ENCODE measurements around the gene SMG9.

DNA sequence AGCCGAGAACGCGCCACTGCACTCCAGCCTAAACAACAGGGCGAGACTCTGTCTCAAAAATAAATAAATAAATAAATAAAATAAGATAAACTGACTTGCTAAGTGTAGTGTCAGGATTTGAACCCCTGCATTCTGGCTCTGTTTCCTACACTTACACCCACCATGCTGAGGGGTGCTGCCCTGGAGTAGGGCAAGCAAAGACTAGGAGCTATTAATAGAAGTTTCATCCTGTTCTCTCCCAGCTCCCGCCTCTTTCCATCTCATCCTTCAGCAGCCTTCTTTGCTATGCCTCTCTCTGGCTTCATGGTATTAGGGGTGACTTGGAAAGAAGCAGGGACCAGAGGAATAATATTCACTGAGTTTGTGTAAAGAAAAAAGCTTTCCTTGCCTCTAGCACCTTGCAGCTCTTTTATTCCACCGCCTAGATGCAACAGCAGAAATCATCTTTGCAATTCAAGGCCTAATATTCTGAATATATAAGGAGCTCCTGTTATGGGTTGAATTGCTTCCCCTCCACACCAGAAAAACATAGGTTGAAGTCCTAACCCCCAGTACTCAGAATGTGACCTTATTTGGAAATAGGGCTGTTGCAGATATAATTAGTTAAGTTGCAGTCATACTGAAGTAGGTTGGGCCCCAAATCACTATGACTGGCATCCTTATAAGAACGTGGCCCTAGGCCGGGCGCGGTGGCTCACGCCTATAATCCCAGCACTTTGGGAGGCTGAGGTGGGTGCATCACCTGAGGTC is 76.1 kb downstream of the SMG9 start:
- TF ChIP-seq, protein P1, sequence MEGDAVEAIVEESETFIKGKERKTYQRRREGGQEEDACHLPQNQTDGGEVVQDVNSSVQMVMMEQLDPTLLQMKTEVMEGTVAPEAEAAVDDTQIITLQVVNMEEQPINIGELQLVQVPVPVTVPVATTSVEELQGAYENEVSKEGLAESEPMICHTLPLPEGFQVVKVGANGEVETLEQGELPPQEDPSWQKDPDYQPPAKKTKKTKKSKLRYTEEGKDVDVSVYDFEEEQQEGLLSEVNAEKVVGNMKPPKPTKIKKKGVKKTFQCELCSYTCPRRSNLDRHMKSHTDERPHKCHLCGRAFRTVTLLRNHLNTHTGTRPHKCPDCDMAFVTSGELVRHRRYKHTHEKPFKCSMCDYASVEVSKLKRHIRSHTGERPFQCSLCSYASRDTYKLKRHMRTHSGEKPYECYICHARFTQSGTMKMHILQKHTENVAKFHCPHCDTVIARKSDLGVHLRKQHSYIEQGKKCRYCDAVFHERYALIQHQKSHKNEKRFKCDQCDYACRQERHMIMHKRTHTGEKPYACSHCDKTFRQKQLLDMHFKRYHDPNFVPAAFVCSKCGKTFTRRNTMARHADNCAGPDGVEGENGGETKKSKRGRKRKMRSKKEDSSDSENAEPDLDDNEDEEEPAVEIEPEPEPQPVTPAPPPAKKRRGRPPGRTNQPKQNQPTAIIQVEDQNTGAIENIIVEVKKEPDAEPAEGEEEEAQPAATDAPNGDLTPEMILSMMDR (IDR thresholded peaks at IDR 0.05; ENCODE audit: low read depth, low read length) = no peak
- TF ChIP-seq EZH2phosphoT487 (IDR thresholded peaks at IDR 0.05; ENCODE audit: low read depth) = no peak

Data from OCI-LY3 (cell line).